ENCODE results near the gene CD302. TPM values are rescaled to one million over a fixed set of nuclear protein-coding genes. Genes with fewer than 3 reads are reported as not detected.

The CD302 gene
- total RNA-seq, 4 donors from 2014 or later, result 12.7 to 35.9 (median 19.1) TPM

- intact Hi-C loops (cut with DNase I; ENCODE audit: low total_unique reads), result no loop called here
- in situ Hi-C loops (cut with MboI; ENCODE audit: low pct_ligation_motif_present in 1 of 4, low pct_unique_long_range_greater_than_20kb in 1 of 4, low sequenced_read_pairs in 3 of 4), result no loop called here
These were observed 42.2 kb downstream of the CD302 start for GRCh38 chr2:159755788-159756187.

GRCh38 chr2:159755014-159755413 lies 43.0 kb downstream of the CD302 start:
- Histone ChIP-seq H3K4me1 (peaks cover 0 to 19% (median 5%) of the 10 kb centered on the region in 4 donors), H3K4me3 (no peak overlapping the region), H3K27ac (no peak overlapping the region), H3K27me3 (no peaks in the 10 kb centered on the region), H3K36me3 (peaks cover 0 to 35% (median 11%) of the 10 kb centered on the region in 4 donors), H3K9me3 (no peaks in the 10 kb centered on the region)
- intact Hi-C loops (cut with DNase I; ENCODE audit: low total_unique reads) (no loop called here), in situ Hi-C loops (cut with MboI; ENCODE audit: low pct_ligation_motif_present in 1 of 4, low pct_unique_long_range_greater_than_20kb in 1 of 4, low sequenced_read_pairs in 3 of 4) (no loop called here)
- TF ChIP-seq EP300 (IDR thresholded peaks at IDR 0.05; ENCODE audit: low read depth) (no peak), POLR2AphosphoS5 (IDR thresholded peaks at IDR 0.05) (no peak), POLR2A (IDR thresholded peaks at IDR 0.05) (no peak), CTCF (IDR thresholded peaks at IDR 0.05) (no peak)
- WGBS, 2 donors (ENCODE audit: low coverage in 1 of 2), result 92 to 93% methylated on average over 2 of the region's 2 CpGs
- DNase-seq, result no peak

More at GRCh38 chr2:159755788-159756187, 42.2 kb downstream of the CD302 start:
- no peak for DNase-seq
- peaks cover 0 to 29% (median 15%) of the 10 kb centered on the region in 4 donors for H3K36me3 ChIP-seq
- peaks cover 0 to 19% (median 5%) of the 10 kb centered on the region in 4 donors for H3K4me1 ChIP-seq
- no peak overlapping the region for H3K4me3 ChIP-seq
- H3K9me3 ChIP-seq, result no peaks in the 10 kb centered on the region
- no peaks in the 10 kb centered on the region for H3K27me3 ChIP-seq
- TF ChIP-seq CTCF (IDR thresholded peaks at IDR 0.05) (no peak), POLR2AphosphoS5 (IDR thresholded peaks at IDR 0.05) (no peak), POLR2A (IDR thresholded peaks at IDR 0.05) (no peak), EP300 (IDR thresholded peaks at IDR 0.05; ENCODE audit: low read depth) (no peak)
- H3K27ac ChIP-seq, result no peak overlapping the region

- peaks cover 0 to 38% (median 9%) of the 10 kb centered on the region in 4 donors for H3K36me3 ChIP-seq
- H3K9me3 ChIP-seq, result no peaks in the 10 kb centered on the region
- H3K27ac ChIP-seq, result peak overlapping the region in 1 of 4 donors; percentile 32
- whole genome bisulfite sequencing, 2 donors (ENCODE audit: low coverage in 1 of 2), result 60 to 77% methylated on average over 4 of the region's 4 CpGs
- TF ChIP-seq POLR2A (IDR thresholded peaks at IDR 0.05) (no peak), POLR2AphosphoS5 (IDR thresholded peaks at IDR 0.05) (no peak), EP300 (IDR thresholded peaks at IDR 0.05; ENCODE audit: low read depth) (no peak), CTCF (IDR thresholded peaks at IDR 0.05) (no peak)
- H3K27me3 ChIP-seq, result no peaks in the 10 kb centered on the region
- intact Hi-C loops (cut with DNase I; ENCODE audit: low total_unique reads), result no loop called here
- no peak overlapping the region for H3K4me3 ChIP-seq
- no peak for DNase-seq
- peaks cover 0 to 19% (median 5%) of the 10 kb centered on the region in 4 donors for H3K4me1 ChIP-seq
- in situ Hi-C loops (cut with MboI; ENCODE audit: low pct_ligation_motif_present in 1 of 4, low pct_unique_long_range_greater_than_20kb in 1 of 4, low sequenced_read_pairs in 3 of 4), result no loop called here
These were observed 44.2 kb downstream of the CD302 start for GRCh38 chr2:159753797-159754196.

- no peak overlapping the region for H3K4me3 ChIP-seq
- TF ChIP-seq CTCF (IDR thresholded peaks at IDR 0.05) (no peak), POLR2AphosphoS5 (IDR thresholded peaks at IDR 0.05) (no peak), POLR2A (IDR thresholded peaks at IDR 0.05) (no peak), EP300 (IDR thresholded peaks at IDR 0.05; ENCODE audit: low read depth) (no peak)
- peaks cover 0 to 4% (median 0%) of the 10 kb centered on the region in 4 donors for H3K4me1 ChIP-seq
- 96% methylated on average over 1 of the region's 1 CpG; no CpG with 5 or more reads in 1 of the 2 donors for WGBS, 2 donors (ENCODE audit: low coverage in 1 of 2)
- in situ Hi-C loops (cut with MboI; ENCODE audit: low pct_ligation_motif_present in 1 of 4, low pct_unique_long_range_greater_than_20kb in 1 of 4, low sequenced_read_pairs in 3 of 4), result no loop called here
- intact Hi-C loops (cut with DNase I; ENCODE audit: low total_unique reads), result no loop called here
- H3K27me3 ChIP-seq, result no peaks in the 10 kb centered on the region
- DNase-seq, result no peak
- no peaks in the 10 kb centered on the region for H3K9me3 ChIP-seq
- no peak overlapping the region for H3K27ac ChIP-seq
- H3K36me3 ChIP-seq, result peaks cover 0 to 53% (median 16%) of the 10 kb centered on the region in 4 donors
These were observed 47.1 kb downstream of the CD302 start for GRCh38 chr2:159750873-159751272.

Measured in transverse colon (tissue), 4 donors.